ENCODE data around the gene CHST3. TPM values are rescaled to one million over a fixed set of nuclear protein-coding genes. Genes with fewer than 3 reads are reported as not detected.

Gene CHST3
- polyA plus RNA-seq, 10 donors = 11.3 to 17.2 (median 13.6) TPM

DNA sequence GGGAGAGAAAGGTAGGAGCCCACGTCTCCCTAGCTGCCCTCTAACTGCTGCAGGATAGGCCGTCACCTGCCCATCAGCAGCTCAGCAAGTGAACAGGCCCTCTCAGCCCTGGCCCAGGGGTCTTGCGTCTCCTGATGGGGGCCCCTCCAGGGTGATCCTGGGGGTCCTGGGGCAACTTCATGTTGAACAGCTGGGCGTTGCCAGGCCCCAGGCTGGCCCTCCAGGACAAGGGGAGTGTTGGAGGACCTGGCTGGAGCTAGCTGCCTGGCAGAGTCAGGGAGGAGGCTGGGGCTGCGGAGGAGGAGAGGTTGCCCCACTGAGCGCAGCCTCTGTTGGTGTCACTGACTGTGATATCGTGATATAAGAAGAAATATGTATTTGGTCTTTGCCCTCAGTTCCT is 89.5 kb downstream of the CHST3 start:
- DNase-seq = no peak

DNA sequence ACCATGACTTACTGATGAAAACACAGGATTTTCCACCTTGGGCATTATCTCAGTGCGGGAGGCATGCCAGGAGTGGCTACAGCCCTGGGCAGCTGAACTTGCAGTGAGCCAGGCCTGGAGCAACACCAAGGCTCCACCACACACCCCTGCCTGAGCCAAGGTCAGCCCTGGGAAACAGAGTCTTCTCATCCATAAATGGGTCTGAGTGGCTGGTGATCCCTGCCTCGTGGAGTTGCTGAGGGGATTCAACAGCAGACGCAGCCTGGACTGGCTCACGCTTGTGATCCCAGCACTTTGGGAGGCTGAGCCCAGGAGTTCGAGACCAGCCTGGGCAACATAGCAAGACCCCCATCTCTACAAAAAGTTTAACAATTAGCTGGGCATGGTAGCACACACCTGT is 91.9 kb downstream of the CHST3 start:
- DNase-seq = no peak

DNA sequence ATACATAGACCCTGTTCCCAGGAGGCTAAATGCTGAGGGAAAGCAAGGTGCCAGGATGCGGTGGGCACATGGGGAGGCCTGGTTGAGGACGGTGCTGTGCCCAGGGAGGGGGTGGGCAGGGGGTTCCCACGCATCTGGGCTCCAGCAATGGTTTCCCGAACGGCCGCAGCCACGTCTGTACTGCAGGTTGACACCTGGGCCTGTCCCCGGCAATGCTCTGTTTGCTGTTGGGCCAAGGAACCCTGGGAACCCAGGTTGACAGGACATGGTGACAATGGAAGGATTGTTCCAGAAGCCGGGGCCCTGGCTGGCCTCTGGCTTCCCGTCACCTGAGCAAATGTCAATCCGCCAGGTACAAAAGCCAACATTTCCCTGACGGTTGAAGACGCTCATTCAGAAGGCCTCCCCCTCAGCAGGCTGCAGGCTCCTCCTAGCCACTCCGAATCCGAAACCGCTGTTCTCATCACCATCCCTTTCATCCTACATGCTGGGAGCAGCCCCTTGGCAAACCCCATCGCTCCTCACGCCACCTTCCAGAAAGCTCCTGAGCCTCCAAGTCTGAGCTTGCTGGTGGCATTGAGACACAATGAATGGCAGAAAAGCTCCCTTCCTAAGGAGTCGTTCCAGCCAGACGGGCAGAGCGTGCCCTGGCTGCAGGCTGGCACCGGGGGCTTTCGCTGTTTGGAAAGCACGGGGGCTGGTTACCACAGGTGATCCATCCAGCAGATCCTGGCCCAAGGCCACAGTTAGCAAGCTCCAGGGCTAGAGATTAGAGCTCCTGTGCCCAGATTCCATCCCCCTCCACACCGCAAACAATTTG is 92.9 kb downstream of the CHST3 start:
- DNase-seq = no peak

DNA sequence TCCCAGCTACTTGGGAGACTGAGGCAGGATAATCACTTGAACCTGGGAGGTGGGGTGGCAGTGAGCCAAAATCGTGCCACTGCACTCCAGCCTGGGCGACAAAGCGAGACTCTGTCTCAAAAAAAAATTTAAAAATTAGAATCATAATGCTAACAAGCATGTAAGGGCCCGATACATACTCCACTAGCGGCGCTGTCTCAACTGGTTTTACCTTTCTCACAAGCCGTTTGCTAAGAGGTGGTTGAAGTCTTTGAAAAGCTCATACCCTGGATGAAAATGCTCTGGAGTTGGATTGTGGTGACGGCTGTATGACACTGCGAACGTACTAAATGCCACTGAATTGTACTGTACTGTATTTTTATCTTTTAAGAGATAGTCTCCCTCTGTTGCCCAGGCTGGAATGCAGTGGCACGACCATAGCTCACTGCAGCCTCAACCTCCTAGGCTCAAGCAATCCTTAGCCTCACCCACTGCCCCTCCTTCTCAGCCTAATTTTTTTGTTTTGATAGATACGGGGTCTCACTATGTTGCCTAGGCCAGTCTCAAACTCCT is 94.2 kb downstream of the CHST3 start:
- DNase-seq = no peak

DNA sequence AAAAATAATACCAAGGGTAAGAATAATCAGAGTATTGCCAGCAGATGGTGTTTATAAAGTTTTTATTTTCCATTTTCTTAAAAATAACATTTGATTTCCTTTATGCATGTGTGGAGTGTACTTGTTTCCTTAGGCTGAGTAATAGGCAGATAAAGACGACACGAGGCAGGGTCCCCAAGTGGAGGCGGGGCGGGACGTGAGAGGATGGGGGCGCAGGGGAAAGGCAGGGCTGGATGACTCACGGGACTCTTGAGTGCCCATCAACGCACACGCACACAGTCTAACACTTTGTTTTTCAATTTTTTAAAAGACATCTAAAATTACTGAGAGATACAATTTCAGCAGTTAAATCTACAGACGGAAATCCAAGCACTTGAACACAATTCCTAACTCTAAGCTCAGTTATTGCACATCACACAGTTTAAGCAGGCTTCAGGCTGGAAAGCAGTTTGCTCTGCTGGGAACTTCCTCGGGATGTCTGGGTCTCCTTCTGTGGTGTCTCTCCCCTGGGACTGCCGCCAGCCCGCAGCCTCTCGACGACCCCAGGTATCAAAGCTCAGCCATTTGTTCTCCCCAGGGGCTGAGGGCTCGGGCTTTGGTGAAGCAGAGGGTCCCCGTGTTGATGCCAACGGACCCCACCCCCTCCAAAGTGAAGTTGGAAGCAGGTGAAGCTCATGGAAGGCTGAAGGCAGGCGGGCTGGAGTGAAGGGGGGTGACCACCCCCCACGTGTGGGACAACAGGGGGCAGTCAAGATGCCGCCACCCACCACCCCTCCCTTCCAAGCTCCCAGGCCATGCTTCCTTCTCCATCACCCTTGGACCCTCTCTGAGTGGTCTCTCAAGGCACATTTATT is 95.0 kb downstream of the CHST3 start:
- DNase-seq = no peak

DNA sequence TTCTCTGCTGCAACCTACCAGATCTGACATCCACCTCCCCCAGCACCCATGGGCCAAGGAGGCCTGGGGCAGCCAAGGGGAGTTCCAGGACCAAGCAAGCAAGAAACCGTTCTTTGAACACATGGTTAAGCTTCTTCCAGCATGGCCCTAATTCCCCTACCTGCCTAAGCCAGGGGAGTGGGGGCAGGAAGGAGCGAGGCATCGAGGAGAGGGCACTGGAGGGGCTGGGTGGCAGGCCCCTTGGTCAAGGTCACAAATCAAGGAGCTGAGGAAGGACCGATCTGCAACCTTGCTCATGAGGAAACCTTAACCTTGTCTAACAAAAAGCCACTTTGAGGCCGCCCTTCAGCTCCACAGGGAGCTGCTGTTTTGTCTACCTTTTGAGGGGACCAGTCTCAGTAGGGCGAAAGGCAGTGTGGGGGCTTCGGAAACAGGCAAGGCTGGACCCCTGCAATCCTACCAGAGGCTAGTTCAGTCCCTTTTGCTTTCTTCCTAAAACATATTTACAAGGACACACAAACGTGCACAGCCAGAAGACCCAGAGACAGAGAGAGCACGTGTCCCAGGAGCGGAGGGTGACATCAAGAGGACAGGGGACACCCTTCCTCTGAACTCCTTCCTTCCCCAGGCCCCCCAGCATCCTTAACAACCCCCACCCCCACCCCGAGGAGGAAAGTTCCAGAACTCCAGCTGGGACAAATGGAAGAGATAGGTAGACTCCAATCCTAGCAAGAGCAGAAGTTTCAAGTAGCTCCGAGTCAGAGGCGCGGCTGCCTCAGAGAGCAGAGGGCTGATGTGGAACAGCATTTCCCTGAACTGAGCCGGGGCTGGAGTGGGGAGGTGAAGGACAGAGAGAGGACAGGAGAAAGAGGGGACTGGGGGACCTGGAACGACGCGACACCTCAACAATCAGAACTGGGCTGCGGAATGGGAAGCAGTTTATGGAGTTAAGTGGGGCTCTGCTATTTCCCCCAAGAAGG is 95.9 kb downstream of the CHST3 start:
- DNase-seq = no peak

DNA sequence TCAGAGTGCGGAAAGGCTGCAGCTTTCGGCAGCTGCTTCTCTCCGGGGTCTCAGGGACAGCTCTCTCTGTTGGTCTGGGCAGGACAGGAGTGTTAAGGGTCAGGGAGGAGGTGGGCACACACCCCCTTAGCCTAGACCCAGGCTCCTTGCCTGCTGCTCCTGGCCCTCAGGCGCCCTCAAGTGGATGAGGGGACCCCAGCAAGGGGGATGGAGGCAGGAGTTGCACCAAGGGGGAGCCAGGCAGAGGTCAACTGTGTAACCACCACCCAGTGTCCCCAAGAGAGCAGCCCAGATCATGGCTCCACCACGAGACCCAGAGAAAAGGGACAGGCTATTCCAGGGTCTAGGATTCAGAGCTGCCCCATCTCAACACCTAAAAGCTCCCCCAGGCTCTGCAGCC is 97.3 kb downstream of the CHST3 start:
- DNase-seq = no peak

DNA sequence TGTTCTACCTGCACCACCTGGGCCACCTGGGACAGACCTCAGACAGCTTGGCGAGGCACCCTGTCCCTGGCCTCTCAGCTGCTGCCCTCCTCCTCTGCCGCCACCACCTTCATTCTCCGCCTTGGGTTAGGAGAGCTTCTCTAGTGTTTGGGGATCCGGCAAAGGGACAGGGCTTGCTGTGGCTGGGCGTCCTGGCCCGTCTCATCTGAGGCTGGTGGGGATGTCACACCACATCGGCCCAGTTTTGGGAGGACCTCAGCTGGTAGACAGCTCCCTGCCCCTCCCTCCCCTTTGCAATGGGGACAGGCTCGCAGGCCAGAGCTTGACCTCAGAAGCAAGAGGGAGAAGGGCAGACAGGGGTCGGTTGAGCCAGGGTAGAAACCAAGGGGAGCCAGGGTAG is 97.7 kb downstream of the CHST3 start:
- DNase-seq = no peak

DNA sequence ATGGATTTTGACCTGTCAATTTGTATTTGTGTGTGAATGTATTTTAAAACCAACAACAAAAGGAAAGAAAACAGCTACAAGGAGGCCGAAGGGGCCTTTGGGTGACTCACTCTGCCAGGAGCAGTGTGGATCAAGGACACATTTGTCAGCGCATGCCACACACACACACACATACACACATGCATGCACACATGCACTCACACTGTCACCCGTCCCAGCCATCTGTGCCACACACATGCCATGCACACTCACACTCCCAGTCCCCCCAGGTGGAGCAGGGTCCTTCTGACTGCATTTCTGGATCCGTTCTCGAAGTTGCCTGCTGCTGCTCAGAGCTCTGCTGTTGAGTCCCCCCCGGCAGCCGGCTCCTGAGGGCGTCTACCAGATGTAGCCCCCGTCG is 98.2 kb downstream of the CHST3 start:
- no peak for DNase-seq

Other genes with a start within 250 kb of the CHST3 start
- under 1 TPM in 9 of 10 donors, not detected in 1; 0.08 to 0.36 (median 0.16) TPM for gene C10orf105, start 244.6 kb upstream of the CHST3 start, polyA plus RNA-seq (ENCODE audit: insufficient read length in 10 of 10)
- gene VSIR, start 190.9 kb upstream of the CHST3 start, polyA plus RNA-seq (ENCODE audit: insufficient read length in 10 of 10) = 10 to 100 TPM; 27.2 to 36.4 (median 31.5) TPM
- gene PSAP, start 113.1 kb upstream of the CHST3 start, polyA plus RNA-seq (ENCODE audit: insufficient read length in 10 of 10) = 100 to 1,000 TPM; 450 to 530 (median 478) TPM
- 10 to 100 TPM in 1 of 10 donors, 1 to 10 TPM in 9; 1.9 to 15.9 (median 3.6) TPM for gene SPOCK2, start 124.2 kb downstream of the CHST3 start, polyA plus RNA-seq (ENCODE audit: insufficient read length in 10 of 10)

All from muscle of back (tissue), 11 donors.